ENCODE measurements around the gene FBXW7.
A peak's percentile ranks its signal among the peaks of the same experiment; 100 is the strongest.

FBXW7 gene

DNA sequence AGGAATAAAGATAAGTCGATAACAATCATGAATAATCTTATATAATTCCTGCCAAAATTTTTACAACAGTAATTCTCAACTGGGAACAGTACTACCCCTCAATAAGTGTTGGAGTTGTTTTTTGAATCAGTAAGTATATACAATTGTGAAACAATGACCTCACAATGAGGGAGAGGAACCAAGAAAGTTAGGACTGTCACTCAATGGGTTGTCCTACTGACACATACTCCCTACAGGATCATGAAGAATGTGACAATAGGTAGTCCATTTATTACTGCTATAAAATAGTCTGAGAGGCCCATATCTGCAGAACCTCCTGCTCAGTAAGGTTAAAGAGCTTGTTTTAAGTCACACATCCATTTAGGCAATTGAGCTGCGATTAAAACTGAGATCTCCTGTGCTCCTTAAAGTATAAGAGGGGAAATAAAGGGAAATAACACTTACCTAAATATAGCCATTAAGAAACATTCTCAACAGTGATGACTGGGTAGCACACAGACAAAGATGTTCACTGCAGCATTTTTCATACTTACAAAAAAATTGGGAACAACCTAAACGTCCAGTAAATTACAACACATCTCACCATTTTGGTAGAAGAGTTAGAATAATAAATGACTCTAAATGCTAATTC lies 26.2 kb downstream of the FBXW7 start:
- DNase-seq: no peak

DNA sequence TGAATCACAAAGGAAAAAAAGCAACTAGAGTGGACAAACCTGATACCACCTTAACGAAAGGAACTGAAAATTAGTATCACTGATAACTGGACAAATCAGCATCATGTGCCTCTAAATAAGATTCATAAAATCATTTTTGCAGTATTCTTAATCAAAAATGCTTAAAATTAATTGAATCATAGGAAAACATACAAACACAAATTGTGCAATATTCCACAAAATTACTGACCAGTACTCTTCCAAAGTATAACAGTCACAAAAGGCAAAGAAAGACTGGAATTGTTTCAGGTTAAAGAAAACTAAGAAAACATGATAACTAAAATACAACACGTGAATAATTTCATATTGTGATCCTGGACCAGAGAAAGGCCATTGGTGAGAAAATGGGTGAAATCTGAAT lies 27.1 kb downstream of the FBXW7 start:
- no peak for DNase-seq

DNA sequence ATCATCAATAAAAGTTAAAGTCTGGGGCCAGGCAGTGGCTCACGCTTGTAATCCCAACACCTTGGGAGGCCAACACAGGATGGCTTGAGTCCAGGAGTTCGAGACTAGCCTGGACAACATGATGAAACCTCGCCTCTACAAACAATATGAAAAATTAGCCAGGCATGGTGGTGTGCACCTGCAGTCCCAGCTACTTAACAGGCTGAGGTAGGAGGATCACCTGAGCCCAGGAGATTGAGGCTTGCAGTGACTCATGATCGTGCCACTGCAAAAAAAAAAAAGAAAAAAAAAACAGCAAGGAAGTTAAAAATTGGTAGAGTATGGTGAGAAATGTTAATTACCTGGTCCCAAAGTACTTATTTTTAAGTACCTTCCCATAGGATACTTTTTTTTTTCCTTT lies 27.5 kb downstream of the FBXW7 start:
- no peak for DNase-seq

DNA sequence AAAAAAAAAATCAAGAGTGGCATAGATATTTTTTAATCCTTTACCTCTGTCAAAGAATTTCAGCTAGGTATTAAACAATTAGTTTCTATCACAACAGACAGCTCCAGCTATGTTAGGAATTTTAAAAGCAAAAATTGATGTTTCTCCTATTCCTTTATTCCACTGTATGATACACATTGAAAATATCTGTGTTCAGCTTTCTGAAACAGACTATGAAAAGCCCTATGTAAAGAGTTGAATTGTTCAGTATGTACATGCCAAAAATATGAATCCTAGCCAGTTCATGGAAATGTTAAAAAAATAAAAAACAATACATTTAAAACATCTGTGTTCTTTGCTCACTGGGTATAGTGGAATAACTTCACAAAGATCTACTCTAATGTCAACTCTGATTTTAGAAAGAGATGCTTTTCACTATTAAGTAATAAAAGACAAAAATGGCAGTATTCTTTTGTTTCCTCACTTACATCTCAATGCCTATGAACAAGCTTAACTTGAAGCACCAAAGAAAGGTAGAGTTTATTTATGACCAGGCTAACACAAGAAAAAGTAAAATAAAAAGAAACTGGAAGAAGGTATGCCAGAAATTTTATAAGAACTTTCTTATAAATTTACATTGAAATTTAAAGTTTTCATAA lies 32.1 kb downstream of the FBXW7 start:
- no peak for DNase-seq

DNA sequence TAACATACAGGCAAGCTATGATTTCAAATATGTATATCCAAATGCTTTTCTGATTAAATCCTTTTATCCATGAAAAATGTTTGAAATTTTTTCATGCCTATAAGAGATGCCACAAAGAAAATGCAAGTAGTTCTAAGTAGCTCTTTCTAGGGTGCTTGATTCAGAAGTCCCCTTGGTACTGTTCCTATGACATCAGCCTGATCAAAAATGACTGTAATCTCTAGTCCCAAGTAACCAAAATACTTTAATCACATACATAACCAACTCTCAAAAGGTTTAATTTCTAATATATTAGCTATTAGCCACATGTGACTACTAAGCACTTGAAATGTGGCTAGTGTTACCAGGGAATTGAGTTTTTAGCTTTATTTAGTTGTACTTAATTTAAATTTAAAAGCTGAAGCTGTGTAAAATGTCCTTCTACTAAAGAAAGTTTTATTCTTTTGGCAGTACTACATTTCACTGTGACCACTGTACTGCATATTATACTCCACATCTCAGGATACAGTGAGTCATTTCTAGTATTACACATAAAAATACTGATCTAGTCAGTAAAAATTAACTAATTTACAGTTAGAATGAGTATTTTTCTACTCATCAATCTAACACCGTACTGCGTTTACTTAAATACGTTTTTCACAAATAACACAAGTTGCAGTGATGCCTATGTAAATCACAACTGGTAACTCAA lies 33.9 kb downstream of the FBXW7 start:
- no peak for DNase-seq

DNA sequence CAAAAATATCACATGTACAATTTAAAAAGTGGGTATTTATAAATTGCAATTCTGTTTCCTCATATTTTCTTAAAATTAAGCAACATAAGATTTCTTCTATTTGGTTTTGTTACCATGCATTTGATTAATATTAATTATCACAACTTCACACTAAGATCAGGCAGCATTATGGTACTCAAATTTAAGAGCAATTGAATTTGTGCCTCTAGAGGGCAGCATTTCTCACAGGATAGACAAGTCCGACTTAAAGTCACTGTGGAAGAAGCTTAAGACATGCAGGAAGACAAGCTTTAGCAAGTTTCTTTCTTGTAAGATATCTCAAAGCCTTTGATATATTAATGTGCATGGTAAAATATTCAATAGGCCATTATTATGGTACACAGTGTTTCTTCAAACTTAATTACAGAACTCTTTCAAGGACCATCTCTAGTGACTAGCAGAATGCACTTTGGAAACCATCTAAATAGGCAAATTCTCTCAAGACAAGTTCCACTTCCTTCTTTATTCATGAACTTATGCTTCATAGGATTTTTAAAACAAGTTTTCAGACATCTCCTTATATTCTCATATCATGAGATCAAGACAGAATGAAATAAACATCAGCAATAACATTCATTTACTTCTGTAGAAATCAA lies 35.0 kb downstream of the FBXW7 start:
- peak; percentile 76 for DNase-seq

DNA sequence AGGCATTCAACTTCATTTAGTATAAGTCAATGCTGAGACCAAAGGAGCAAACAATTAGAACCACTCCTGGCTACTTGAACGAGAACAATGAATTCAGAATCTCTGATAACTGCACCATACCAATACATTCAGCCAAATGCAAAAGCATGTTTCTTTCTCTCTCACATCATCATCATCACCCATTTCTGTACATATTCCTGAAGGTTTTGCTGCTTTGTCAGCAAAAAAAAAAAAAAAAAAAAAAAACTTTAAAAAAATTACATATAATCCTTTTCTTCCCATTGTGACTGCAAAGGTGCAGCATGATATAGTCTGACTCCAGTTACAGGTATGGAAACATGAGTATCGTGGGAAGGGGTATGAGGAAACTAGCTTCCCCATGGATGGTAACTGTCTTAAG lies 35.6 kb downstream of the FBXW7 start:
- DNase-seq: no peak

DNA sequence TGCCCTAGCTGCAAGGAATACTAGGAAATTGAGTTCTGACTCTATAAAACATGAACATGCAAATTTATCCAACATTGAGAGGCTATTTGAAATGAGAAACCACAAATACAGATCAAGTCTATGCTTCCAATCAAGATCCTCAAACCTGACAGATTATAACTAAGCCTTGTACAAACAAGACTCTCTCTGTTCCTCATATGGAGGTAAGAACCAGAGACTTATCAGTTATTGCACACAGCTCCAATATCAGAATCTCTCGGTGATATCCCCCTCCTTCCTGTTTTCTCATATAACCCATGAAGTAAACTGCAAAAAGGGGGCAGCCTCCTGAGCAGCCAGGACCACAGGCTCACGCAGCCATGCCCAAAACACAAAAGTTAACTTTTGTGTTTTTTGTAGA lies 36.5 kb downstream of the FBXW7 start:
- no peak for DNase-seq

DNA sequence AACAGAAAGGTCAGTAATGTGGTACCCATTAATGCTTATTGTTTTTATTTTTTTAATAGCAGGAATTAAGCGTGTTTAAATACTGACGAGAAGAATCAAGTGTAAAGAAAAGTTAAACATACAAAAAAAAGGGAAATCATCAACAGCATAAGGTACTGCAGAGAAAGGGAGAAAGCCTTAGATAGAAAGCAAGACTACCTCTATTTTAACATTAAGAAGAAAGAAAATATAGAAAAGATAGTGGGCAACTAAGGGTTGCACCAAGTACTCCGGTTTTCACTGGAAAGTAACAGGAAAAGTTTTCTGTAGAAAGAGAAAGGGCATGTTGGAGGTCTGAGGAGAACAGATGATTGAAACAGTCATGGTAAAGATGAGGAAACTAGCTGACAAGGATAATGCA lies 41.9 kb downstream of the FBXW7 start:
- no peak for DNase-seq

DNA sequence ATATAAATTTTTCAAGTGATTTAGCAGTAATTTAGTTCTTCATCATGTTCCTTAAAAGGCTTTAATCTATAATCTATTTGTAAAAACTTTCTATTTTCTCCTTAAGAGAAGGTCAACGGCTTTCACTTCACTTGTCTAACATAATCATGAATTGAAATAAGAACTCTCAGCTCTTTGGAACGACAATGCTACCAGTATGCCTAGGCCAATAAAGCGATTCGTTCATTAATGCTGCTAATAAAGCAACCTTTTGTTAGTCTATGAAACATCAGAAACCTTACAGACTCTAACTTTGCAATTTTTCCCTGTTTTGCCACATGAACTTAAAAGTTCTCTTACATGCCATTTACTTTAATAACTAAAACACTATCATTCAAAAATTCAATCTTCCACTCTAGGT lies 47.6 kb downstream of the FBXW7 start:
- no peak for DNase-seq

DNA sequence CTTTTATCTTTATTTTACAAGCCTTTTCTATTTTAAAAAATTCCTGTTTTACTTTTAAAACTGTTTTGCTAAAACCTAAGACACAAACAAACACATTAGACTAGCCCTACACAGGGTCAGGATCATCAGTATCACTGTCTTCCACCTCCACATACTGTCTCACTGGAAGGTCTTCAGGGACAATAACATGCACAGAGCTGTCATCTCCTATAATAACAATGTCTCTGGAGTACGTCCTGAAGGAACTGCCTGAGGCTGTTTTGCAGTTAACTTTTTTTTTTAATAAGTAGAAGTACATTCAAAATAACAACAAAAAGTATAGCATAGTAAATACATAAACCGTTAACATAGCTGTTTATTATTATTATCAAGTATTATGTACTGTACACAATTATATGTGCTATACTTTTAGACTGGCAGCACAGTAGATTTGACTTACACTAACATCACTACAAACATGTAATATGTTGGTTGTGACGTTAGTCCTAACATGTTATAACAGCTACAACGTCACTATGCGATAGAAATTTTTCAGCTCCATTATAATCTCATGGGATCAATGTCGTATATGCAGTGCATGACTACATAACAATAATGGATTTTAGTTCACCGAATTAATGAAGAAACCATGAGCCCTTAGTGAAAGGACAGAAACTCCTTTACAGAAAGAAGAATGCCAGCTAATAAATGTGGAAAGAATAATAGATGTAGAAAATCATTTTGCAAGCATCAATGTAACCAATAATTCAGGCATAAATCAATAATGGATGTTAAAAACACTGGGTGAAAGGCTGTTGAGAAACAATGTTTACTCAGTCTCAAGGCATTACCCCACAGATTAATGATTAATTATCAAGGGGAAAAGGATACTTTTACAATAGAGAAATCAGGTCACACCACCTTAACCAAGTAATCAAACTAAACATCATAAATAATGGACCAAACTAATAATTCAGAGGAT lies 49.2 kb downstream of the FBXW7 start:
- DNase-seq: no peak

DNA sequence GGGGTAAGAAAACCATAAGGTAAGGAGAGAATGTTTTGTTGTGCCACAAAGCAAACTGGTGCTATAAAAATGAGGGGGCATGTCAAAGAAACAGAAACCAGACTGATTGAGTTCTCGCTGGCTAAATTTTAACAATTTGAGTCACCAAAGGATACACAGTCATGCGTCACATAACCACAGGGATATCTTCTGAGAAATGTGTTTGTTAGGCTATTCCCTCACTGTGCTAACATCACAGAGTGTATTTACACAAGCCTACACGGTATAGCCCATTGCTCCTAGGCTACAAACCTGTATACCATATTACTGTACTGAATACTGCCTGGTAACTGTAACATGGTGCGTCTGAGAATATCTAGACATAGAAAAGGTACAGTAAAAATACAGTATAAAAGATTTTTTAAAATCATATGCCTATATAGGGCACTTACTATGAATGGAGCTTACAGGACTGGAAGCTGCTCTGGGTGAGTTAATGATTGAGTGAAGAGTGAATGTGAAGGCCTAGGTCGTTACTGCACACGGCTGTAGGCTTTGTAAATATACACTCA lies 50.1 kb downstream of the FBXW7 start:
- no peak for DNase-seq

DNA sequence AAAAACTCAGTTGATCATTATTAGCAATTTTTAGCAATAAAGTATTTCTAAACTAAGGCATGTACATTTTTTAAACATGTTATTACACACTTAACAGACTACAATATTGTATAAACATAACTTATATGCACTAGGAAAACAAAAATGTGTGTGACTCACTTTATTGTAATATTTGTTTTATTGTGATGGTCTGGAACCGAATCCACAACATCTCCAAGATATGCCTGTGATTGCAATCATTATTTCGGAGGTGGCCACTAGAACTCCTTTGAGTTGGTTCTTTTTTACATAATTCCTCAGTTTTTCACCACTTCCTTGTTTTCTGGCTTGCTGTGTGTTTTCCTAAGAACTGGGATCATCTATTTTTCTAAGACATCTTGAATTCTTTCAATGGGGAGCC lies 53.7 kb downstream of the FBXW7 start:
- no peak for DNase-seq

DNA sequence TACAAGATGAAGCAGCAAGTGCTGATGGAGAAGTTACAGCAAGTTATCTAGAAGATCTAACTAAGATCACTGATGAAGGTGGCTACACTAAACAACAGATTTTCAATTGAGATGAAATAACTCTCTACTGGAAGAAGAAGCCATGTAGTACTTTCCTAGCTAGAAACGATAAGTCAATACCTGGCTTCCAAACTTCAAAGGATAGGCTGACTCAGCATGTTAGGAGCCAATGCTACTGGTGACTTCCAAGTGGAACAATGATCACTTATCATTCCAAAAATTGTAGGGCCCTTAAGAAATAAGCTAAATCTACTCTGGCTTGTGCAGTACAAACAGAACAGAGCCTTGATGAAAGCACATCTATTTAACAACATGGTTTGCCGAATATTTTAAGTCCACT lies 55.0 kb downstream of the FBXW7 start:
- no peak for DNase-seq

DNA sequence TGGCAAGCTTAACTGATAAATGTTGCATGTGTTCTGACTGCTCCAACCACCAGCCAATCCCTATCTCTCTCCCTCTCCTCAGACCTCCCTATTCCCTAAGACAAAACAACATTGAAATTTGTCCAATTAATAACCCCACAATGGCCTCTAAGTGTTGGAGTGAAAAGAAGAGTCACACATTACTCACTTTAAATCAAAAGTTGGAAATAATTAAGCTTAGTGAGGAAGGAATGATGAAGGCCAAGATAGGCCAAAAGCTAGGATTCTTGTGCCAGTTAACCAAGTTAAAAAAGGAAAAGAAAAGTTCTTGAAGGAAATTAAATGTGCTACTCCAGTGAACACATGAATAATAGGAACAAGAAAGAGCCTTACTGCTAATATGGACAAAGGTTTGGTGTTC lies 55.6 kb downstream of the FBXW7 start:
- no peak for DNase-seq

DNA sequence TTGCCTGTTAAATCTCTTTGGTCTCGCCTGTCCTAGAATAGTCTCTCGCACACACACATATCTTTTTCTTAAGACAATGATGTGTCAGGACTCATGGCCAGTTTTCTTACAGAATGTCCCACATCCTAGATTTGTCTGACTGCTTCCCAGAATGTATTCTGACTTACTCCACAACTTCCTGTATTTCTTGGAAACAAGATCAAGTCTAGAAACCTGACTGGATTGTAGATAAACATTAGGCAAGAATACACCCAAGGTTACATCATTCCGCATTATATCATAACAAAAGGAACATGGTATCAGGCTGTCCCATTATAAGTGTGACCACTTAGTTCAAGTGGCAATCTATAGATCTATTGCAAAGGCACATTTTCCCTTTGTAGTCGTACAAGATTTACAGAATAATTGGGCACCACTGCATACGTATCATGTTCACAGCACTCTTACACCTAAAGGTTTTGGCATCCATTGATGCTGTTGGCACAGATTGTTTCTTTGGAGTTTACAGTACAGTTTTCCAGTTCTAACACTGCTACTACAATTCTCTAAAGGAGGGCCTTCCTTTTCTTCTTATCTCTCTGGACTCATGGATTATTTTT lies 56.4 kb downstream of the FBXW7 start:
- DNase-seq: no peak

DNA sequence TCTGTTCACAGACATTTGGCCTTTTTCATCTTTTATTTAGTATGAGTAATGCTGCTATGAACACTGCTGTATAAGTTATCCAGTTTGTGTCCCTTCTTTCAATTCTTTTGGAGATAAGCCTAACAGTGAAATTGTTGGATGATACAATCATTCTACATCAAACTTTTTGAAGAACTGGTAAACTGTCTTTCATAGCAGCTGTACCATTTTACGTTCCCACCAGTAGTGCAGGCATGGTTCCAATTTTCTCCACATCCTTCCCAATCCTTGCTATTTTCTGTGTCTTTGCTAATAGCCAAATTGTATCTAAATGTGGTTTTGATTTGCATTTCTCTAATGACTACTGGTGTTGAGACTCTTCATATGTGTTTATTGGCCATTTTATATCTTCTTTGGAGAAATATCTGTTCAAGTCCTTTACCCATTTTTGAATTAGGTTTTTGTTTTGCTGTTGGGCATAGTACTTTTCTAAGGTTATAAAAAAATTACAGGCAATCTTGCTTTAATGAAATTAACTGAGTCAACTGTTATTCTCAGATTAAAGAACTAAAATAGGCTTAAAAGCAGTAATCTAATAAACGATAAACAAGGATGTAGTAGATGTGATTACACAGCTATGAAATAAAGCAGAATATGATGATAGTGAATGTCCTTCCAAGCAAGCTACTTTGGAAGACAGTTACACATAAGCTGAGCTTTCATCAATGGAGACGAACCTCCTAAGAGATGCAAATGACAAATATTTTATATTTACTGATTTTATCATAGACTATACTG lies 57.2 kb downstream of the FBXW7 start:
- DNase-seq: no peak

DNA sequence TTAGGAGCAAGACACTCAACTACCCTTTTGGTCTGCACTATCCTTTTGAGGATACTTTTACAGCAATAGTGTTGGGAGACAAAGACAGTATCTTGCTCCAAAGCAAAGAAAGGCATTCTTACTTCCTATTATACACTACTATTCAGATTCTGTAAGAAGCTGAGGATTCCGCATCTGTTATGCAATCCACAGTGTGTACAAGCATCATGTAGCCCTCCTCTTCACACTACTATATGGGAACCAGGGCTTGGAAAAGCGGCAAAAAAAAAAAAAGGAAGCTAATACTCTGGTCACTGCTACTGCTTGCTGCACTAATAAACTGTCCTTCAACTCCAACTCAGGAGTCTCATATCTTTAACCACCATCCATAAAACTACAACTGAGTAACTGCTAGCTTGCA lies 59.1 kb downstream of the FBXW7 start:
- DNase-seq: no peak

DNA sequence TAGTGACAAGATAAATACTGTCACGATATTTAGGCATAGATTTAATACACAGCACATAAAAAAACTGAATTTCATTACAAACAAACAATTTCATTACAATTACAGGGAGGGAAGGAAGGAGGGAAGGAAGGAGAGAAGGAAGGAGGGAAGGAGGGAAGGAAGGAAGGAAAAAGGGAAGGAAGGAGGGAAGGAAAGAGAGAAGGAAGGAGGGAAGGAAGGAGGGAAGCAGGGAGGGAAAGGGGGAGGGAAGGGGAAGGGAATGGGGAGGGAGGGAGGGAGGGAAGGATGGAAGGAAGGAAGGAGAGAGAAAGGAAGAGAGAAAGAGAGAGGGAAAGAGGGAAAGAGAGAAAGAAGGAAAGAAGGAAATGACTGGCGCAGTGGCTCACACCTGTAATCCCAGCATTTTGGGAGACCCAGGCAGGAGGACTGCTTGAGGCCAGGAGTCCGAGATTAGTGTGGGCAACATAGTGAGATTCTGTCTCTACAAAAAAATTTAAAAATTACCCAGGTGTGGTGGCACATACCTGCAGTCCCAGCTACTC lies 64.6 kb downstream of the FBXW7 start:
- DNase-seq: no peak

DNA sequence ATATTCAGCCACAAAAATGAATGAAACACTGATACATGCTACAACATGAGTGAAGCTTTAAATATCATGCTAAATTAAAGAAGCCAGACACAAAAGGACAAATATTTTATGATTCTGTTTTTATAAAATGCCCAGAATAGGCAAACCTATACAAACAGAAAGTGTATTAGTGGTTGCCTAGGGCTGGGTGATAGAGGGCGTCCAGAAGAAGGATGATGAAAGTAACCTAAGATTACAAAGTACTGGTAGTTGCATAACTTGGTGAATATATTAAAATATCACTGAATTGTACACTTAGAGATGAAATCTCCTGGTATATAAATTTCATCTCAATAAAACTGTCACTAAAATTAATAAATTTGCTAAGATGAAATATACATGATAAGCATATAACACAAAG lies 67.5 kb downstream of the FBXW7 start:
- DNase-seq: no peak

DNA sequence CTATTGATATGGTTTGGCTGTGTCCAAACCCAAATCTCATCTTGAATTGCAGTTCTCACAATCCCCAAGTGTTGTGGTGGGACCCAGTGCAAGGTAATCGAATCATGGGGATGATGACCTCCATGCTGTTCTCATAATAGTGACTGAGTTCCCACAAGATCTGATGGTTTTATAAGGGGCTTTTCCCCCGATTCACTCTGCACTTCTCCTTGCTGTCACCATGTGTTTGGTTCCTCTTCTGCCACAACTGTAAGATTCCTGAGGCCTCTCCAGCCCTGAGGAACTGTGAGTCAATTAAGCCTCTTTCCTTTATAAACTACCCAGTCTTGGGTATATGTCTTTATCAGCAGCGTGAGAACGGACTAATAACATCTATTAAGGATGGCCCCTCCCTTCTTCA lies 68.8 kb downstream of the FBXW7 start:
- no peak for DNase-seq
